AG04449 (cell line): ENCODE results near the gene ESPNL.
A peak's percentile ranks its signal among the peaks of the same experiment; 100 is the strongest.

ENCODE experiments used
- CTCF ChIA-PET: fragments of 350-600 bp; formaldehyde crosslinking; extraction: SDS; loops from one replicate; lab custom pipeline; 2021; ENCODE audit warnings: antibody characterized with exemption; lab: Yijun Ruan, JAX
- POLR2A ChIA-PET: fragments of 400-600, 350-600 bp; formaldehyde crosslinking; extraction: SDS; loops from one replicate; lab custom pipeline; 2020; ENCODE audit warnings: antibody characterized with exemption, inconsistent platforms; lab: Yijun Ruan, JAX
- DNase-seq: peaks from one replicate; pipeline ENCODE4 v3.0.0-alpha.2; 2010; ENCODE audit warnings: low read depth, low spot score
- H3K4me3 ChIP-seq: 2 replicates; pipeline ENCODE4 v1.5.1; 2011; ENCODE audit warnings: low read depth, mild to moderate bottlenecking, control low read depth, low read length
- CTCF ChIP-seq: IDR thresholded peaks from one replicate; pipeline ENCODE4 v1.5.1; 2011; ENCODE audit warnings: mild to moderate bottlenecking, moderate library complexity, low read length, control low read depth, inconsistent platforms; ENCODE audit not compliant: insufficient read depth; ENCODE audit errors: missing control alignments

The ESPNL gene

GRCh38 chr2:238143239-238143951, 43.3 kb downstream of the ESPNL start:
- no peak overlapping the region for H3K4me3 ChIP-seq
- CTCF ChIA-PET: interaction anchor here (1.3 to 2.3 kb wide), 2 partner anchors 11 to 220 kb away, joined by 3 to 7 read pairs; no protein-coding TSS in a partner anchor
- TF ChIP-seq CTCF: no peak
- POLR2A ChIA-PET: interaction anchor here (0.7 kb wide), 1 partner anchor 442 kb away, joined by 4 read pairs; no protein-coding TSS in a partner anchor
- peak; percentile 17 for DNase-seq

GRCh38 chr2:238144262-238144661, 44.1 kb downstream of the ESPNL start:
- CTCF ChIA-PET: interaction anchor here (2.3 kb wide), 1 partner anchor 221 kb away, joined by 7 read pairs; no protein-coding TSS in a partner anchor
- TF ChIP-seq CTCF: no peak
- no peak overlapping the region for H3K4me3 ChIP-seq
- POLR2A ChIA-PET: no interaction called here
- DNase-seq: no peak

DNA sequence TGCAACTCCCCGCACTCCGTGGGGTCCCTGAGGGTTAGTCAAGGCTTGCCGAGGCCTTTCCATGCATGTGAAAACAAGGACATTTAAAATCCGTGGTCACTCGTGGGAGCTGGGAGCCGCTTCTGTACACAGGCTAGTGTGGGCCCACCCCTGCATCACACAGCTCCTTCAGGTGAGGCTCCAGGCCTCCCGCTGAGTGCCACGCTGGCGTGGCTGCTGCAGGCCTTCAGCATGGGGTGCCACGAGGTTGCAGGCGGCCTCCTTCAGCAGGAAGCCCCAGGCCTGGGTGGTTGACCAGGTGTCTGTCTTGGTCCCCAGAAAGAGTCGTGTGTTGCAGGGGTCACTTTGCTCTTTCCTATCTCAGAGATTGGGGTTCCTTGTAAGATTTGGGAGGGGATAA, 44.9 kb downstream of the ESPNL start:
- no peak overlapping the region for H3K4me3 ChIP-seq
- DNase-seq: no peak
- ChIA-PET CTCF (interaction anchor here (0.9 kb wide), 1 partner anchor 118 kb away, joined by 3 read pairs; no protein-coding TSS in a partner anchor), POLR2A (no interaction called here)
- no peak for TF ChIP-seq CTCF

GRCh38 chr2:238145851-238146250, 45.7 kb downstream of the ESPNL start:
- CTCF ChIA-PET: no interaction called here
- no peak overlapping the region for H3K4me3 ChIP-seq

GRCh38 chr2:238146884-238147544, 46.9 kb downstream of the ESPNL start:
- no peak overlapping the region for H3K4me3 ChIP-seq
- no peak for DNase-seq
- CTCF ChIA-PET: interaction anchor here (1.3 to 1.4 kb wide), 2 partner anchors 12 to 288 kb away, joined by 3 to 4 read pairs; partner anchors contain the start of gene ERFE
- no peak for TF ChIP-seq CTCF
- POLR2A ChIA-PET: no interaction called here

More at GRCh38 chr2:238145851-238146250, 45.7 kb downstream of the ESPNL start:
- POLR2A ChIA-PET: no interaction called here
- no peak for TF ChIP-seq CTCF
- DNase-seq: no peak

- ChIA-PET CTCF (interaction anchor here (1.4 kb wide), 1 partner anchor 10 kb away, joined by 3 read pairs; no protein-coding TSS in a partner anchor), POLR2A (no interaction called here)
- H3K4me3 ChIP-seq: no peak overlapping the region
- TF ChIP-seq CTCF: no peak
- DNase-seq: no peak
Observed at GRCh38 chr2:238148981-238149380, 48.8 kb downstream of the ESPNL start.
